EL (cell line): ENCODE data around the gene PLXNA4.

Experiments used
- DNase-seq: peaks from one replicate; pipeline ENCODE4 v3.0.0-alpha.2; 2016

PLXNA4 gene

DNA sequence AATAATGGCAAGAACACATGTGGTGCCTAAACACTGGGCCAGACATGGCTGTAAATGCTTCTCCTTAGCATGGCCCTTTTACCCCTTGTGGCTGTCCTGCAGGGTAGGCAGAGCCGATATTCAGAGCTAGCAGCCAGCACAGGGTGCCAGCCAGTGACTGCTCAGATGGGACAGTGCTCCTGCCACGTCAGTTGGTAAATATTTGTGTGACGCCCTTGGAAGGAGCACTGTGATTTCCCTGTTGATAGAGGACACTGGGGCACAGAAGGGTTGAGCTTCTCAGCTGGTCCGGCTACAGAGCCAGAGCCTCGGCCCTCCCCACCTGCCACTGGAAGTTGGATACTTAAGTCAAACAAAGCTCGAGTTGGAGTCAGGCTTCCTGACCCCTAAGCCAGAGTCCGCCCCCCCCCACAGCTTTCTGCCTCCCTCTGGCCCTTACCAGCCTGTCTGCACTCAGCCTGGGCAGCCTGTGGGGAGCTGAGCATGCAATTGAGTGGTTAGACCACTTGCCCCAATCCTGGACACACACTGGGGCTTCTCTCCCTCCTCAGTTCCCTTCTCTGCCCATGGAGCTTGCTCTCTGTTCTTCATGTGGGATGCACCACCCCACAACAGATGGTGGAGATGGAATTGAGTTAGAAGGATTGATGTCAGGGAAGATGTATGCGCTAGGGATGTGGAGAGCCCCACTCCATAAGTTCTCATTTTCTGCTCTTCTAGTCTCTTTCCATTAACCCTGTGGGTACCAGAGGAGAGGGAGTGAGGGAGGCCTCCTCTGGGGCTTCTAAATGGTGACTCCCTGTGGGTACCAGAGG, 350.8 kb downstream of the PLXNA4 start:
- peak; percentile 5 for DNase-seq

DNA sequence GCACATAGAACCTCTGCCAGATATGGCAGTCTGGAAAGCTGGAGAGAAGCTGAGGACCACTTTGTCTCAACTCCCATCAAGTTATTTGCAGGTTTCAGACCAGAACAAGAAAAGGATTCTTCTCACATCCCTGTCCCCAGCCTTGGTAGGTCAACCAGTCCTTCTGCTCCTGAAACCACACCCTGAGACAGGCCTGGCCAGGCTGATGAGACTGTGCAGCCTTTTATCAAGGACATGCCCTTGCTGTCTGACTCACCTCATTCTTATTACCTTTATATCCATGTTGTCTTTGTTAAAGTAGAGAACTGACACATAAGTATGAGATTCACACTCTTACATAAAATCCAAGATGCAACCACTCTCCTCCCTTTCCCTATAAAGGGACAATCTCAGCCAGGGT, 354.9 kb downstream of the PLXNA4 start:
- no peak for DNase-seq

DNA sequence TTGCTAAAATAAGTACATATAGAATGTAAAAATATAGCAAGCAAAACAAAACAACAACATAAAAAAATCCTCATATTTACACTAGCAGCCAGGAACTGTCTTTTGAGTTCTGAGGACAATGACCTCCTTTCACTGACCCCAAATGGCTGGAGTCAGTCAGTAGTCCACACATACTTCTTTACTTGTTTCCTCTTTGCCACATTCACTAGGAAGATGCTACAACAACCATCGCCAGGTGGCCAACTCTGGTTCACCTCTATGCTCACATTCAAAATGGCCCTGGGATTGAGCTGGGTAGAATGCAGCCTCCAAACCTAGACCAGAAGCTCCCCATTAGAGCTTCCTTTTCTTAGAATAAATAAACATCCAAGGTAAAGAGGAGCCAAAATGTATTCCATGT, 356.2 kb downstream of the PLXNA4 start:
- DNase-seq = no peak

DNA sequence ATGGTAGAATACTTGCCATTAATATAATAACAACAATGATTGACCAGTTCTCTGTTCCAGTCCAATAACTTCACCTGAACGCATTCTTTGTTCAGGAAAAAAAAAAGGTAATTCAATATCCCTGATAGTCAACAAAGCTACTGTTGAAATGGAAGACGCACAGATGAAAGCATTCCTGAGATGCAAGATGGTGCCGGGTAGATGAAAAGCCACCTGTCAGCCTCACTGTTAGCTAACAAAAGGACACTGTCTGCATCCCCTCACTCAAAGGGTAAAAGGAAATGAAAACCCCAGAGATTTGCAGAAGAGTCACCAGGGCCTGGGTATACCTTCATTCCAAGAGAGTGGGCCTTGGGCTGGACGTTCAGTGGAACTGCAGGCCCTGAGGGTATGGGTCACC, 357.4 kb downstream of the PLXNA4 start:
- no peak for DNase-seq

DNA sequence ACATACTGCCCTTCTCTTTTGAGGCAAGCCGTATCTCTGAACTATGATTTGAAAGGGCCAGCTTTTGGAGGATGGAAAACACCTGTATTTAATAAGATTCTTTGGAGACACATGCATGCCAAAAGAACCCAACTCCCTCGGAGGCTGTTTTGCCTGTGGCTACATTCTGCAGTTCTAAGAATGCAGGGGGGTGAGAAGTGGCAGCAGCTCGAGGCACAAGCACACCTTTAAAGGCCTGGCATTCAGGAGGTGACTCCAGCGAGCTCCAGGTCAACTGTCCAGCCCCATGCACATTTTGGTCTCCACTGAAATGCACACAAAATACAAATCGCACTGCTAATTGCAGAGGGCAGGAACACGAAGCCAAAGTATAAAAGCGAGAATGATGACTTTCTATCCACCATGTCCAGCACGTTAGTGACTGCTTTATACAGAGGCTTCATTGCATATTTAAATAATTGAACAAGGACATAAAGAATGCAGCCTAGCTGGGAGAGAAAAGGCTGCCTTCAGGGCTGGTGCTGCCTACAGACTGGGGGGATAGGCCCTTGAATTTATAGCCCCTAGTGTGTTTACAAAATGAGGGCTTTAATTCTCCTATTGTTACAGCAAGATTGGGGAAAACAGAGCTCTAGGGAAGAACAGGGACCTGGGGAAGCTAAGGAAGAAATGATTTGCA, 359.3 kb downstream of the PLXNA4 start:
- DNase-seq = no peak

DNA sequence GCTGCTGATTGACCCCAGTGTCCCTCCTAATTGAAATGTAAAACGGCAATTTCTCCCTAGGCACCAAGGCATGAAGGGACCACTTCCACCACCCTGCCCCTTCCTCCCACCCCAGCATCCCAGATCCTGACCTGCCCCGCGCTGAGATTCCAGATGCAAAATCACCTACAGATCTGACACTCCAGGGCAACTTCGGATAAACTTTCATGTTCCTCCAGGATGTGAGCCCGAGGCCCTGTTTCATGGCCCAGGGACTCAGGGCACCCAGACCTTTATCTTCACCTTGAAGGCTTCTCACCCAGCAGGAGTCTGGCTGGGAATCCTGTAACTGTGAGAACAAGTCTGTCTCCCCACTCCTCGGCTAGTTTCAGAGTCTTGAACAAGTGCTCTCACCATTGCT, 361.8 kb downstream of the PLXNA4 start:
- no peak for DNase-seq

DNA sequence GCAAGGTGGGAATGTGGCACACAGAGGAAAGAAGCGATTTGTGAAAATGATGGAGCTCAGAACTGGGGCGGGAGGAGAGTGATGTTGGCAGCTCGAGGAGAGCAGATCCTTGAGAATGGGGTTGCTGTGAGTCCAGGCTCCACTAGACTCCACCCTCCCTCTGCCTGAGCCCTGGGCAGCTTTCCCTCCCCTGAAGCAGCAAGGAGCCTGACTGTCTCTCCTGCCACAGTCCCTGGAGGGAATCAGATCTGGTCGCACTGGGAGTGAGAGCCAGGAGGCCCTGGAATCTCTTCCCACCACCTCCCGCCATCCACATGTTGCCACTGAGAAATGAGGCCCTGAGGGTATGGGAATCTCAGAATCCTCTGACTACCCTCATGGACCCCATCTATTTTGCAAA, 362.7 kb downstream of the PLXNA4 start:
- no peak for DNase-seq

DNA sequence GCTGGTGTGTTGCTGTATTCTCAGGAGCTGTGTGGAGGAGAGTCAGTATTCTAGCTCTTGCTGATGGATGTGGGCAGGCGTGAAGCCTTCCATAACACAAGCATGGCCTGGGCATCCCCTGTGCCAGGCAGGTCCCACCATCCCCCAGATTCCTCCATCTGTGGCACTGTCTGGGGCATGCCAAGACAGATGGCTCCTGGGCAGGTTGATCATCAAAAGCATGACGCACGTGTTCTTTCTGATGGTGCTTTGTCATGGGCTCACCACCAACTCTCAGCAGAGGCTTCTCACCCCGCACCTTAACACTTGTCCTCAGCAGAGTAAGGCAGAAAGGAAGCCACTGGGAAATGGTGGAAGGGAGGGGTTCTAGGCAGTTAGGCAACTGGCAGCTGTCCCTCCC, 364.3 kb downstream of the PLXNA4 start:
- DNase-seq = no peak

DNA sequence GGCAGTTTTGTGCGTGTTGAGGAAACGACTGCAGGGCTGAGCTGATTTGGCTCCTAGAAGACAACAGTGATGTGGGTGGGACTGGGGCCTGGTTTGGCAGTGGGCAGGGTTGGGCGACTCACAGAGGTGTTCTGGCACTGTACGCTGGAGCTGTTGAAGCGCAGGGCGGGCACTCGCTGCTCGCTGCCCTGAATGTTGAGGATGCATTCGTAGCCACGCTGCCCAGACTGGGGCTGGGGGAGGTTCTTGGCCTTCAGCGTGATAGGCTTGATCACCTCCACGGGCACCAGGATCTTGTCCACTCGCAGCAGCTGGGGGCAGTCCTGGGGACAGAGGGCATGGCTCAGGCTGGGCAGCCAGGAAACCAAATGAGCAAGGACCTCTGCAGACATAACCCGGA, 365.4 kb downstream of the PLXNA4 start:
- DNase-seq = no peak

DNA sequence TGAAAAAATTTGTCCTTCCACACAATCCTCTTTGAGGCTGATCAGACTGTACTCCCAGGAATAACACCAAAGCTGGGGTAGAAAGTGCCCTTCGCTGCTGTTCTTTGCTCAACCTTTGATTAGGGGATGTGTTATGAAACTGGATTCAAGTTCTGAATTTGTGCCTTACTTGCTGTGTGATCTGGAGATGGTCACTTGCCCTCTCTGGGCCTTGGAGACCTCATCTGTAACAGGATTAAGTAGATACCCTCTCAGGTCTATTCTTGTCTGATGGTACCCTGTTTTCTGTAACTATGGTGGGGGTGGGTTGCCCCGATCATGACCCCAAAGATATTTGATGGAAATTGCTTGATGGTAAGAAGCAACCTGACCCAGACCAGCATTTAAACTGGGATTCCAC, 368.5 kb downstream of the PLXNA4 start:
- DNase-seq = no peak

DNA sequence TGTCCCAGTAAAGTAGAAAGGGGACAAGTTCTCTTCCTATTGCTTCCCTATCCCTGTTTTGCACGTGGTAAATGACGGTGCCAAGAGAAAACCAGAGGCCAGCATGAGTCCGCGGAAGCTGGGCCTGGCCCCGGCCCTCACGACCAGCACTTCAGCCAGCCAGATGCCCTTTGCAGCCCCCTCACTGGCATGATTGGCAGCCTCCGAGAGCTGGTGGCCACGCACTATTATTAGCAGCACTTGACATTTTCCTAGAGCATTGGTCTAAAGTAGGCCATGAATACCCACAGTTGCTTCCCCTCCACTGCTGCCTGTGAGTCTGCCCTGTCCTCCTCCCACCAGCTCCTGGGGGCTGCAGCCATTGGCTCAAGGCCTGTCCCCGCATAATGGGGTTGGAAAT, 369.1 kb downstream of the PLXNA4 start:
- DNase-seq = no peak

DNA sequence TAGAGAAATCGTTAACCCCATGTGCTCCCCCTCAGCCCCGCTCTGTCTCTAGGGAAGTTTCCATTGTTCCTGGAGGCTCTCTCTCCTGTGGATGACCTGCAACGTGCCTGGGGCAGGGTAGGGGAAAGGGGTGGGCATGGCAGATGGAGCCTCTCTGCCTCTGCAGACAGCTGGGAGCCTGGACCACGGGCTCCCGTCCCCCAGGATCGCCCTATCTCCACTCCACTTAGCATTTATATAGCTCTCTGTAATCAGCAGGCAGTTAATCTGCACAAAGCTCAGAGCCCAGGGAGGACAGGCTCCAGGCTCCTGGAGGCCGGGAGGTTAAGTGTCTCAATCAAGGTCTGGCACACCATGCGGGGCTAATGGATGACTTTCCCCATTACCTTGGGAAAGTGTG, 369.7 kb downstream of the PLXNA4 start:
- DNase-seq = no peak

DNA sequence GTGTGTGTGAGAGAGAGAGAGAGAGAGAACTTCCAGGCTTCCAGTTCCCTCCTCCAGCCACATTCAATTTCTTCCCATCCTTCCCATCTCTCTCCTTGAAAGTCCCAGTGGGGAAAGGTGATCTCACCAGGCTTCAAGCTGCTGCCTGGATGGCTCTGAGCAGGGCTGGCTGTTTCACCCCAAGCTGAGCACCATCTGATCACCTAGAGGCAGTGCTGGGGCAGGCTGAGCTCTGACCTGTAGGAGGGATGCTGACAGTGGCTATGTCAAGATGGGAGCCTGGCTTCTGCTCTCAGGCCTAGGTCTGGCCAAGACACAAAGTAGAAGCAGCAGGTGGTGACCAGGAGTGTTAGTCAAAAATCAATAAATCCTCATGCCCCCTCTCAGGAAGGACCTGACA, 370.8 kb downstream of the PLXNA4 start:
- DNase-seq = no peak

DNA sequence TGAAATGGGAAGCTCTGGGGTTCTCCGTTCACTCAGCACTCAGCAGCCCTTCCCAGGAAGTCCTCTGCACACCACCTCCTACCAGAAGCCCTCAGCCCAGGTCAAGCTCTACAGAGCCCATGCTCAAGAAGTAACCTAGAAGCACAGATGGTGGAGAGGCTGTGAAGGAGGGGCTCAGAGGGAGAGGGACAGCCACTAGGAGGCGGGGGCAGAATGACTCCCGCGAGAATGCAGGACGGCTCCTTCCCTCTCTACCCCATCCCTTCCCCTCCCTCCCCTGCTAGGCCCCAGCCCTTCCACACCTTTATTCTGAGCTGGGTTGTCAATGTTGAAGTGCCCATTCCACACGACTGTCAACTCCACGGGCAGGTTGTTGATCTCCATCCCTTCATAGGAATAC, 373.2 kb downstream of the PLXNA4 start:
- DNase-seq = no peak

DNA sequence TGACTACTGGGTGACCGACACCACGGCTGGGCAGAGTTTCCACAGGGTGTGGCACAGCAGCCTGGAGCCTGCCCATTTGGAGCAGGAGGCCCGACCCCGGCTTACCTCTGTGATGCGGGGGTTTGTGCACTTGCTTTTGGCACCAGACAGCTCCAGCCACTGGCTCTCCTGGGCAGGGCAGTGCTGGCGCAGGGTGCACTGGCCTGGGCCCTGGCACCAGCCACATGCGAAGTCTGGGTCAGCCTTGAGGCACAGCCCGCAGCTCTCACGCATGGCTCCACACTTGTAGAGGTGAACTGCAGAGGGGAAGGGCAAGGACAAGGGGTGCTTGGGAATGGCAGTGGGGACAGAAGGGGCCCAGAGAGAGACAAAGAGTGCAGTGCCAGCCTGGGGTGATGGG, 373.7 kb downstream of the PLXNA4 start:
- no peak for DNase-seq

DNA sequence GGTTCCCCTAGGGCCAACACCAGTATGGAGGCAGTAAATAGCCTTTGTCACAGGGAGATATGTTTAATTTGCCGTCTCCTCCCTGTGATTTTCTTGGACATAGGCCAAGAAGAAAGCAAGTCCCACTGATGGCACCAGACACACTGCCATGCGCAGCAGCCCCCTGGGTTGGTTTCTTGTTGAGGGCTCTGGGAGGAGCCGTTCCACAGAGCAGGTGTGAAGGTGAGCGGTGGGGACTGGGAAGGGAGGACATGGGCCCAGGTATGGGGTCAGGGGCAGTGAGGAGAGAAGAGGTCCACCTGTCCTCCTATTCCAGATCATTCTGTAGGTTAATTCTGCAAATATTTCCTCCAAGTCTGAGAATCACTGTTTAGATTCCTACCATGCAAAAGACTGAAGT, 376.1 kb downstream of the PLXNA4 start:
- no peak for DNase-seq

DNA sequence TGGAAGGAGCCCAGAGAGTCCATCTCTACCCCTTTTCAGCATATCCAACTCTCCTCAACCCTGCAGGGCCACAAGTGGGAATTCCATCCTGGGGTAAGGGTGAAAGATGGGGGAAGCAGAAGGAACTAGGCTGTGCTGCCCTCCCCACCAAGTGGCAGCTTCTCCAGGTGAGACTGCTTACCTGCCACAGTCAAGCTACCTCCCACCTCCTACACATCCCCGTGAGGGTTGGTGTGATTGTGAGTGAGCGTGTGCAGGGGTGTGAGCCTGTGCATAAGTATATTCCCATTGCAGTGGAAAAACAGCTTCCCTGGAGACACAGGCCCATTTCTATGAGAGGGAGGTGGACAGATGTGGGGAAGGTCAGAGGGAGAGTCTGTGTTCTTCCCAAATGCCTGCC, 376.6 kb downstream of the PLXNA4 start:
- no peak for DNase-seq

DNA sequence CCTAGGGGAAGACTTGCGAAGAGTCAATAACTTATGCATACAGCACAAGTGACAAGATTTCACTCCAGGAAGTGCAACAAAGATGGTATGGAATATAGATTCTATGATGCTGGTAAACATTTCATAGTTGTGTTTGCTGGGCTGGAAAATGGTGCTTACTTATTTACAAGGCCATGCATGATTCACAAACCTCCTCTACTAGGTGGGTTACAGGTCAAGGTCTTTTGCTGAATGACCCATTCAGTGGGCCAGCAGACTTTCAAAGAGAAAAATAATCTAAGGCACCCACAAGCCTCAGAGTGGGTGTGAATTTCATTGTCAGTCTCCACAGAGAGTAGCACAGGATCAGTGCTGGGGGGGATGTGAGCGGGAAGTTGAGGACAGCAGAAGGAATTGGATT, 378.5 kb downstream of the PLXNA4 start:
- no peak for DNase-seq

DNA sequence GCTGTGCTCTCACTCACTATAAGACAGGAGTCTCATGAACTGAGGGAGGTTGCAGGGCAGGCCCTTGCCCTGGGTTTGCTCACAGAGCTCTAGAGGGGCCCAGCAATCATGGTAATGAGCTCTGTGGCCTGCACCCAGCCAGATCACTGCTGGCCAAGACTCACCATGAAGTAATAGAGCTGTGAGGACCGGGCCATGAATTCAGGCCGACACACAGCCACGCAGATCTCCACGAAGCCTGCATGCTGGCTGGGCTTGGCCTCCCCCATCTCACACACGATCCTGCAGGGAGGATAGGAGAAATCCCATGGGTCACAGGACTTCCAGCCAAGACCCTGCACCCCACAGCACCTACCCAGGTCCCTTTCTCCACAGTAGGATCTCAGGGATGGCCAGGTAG, 382.4 kb downstream of the PLXNA4 start:
- DNase-seq = no peak

DNA sequence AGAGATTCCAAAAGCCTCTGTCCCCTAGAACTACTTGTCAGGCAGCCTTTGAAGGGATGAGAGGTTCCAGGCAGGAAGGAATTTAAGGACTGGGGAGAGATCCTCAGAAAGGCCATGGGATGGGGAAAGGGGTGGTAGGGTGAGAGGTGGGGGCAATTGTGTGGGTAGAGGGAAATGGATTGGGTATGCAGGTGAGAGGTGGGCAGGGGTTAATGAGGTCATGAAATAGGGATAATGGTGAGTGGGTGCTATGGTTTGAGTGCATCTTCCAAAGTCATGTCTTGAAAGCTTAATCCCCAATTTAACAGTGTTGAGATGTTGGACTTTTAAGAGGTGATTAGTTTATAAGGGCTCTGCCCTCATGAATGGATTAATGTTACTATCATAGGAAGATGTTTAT, 383.5 kb downstream of the PLXNA4 start:
- DNase-seq = no peak

DNA sequence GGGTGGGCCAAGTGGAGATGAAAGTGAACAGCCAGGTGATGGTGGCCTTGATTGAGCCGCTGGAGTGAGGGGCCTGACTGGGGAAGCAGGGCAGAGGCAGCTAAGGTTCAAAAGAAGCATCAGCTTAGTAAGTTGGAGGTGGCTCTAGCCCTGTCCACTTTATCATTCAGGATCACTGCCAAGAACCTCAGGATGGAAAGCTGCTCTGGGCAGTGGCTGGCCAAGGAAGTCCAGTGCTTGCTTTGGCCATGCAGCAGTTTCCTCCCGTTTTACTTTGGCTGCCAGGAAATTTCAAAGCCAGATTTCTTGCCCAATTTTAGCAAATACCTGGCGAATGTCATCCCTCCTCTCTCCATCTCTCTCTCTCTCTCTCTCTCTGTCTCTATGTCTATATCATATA, 384.9 kb downstream of the PLXNA4 start:
- no peak for DNase-seq

DNA sequence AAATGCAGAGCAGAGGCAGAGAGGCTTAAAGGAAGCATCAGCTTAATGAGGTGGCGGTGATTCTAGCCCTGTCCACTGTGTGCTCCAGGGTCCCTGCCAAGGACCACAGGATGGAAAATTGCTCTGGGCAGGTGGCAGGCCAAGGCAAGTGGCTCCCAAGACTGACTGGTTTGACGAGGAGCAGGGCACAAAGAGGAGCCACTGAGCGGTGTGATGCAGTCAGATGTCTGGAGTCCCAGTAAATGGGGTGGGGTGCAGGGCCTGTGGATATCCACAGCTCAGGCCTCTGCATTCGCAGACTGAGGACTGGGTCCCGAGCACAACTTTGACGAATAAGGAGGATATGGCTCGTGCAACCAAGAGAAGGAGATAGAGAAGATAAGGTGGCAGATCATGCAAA, 385.6 kb downstream of the PLXNA4 start:
- DNase-seq = no peak

DNA sequence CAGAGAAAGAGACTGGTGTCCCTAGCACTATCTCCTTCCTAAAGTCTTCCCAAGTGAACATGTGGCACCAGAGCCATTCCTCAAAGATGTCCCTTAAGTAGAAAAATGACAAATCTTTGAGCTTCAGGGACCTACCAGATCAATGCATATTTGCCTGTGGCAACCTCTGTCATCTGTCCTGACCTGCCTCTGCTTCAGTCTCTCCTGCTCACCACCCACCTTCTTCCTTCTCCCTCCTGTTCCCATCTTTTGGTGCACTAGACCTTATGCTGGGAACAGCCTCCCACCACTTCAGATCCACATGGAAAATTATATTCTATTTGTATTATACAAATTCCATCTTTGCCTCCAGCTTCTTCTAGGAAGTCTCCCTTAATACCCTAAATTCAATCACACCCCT, 386.4 kb downstream of the PLXNA4 start:
- no peak for DNase-seq

DNA sequence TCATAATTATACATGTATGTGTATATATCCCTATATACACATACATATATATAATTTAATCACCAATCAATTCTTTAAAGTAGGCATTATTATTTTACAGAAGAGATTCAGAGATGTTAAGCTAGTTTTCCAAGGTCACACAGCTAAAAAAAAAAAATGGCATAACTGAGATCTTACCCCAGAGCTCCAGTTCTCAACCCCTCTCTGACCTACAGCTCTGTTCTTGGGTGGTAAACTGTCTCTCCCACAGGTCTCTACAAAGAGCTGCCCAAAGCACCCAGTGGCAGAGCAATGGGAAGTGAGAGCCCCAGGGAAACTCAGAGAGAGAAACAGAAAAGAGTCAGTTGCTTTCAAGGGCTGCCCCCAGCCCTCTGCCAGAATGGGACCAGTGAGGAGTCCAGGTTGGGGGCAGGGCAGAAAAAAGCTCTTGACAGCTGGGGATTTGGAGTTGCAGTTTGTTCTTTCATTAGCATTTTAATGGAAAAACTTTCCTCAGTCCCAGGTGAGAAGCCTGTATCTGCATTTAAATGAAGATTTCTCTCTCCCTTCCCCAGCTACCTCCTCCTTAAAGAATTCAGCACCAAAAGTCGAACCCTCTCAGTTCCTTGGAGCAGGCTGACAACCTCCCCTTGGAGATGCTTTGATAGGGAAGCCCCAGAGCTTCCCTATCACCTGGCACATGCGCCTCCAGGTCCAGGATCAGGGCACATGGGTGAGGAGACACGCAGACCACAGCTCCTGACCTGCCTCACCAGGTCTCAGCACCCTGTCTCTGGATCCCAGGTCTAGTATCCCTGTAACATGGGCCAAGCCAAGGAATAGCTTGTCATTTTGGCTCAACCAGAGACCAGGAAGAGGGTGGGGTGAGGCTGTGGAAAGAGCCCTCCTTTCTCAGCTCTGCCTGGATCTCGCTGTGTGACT, 388.1 kb downstream of the PLXNA4 start:
- no peak for DNase-seq
